GM12878 (cell line): ENCODE data around the gene BPIFB3. TPM values are rescaled to one million over a fixed set of nuclear protein-coding genes. Genes with fewer than 3 reads are reported as not detected.

Source experiments
- ATAC-seq: fragments of 200-7000 bp; cut with Tn5 transposase; 3 replicates; pipeline ENCODE4 v1.9.1; 2020; ENCODE audit warnings: mild to moderate bottlenecking, moderate library complexity
- BruUV-seq: library from RNA; stranded (reverse); fragments of 400-500 nt; replicated peaks from 2 replicates; lab custom pipeline; 2021; lab: Mats Ljungman, UMichigan
- CTCF ChIA-PET: fragments of 300-600 bp; sonication (Branson Sonifier 250); formaldehyde crosslinking; extraction: SDS; loops from one replicate; lab custom pipeline; 2021; ENCODE audit warnings: inconsistent platforms; lab: Yijun Ruan, JAX
- POLR2A ChIA-PET: fragments of 350-600 bp; formaldehyde crosslinking; extraction: SDS; loops from one replicate; lab custom pipeline; 2021; ENCODE audit warnings: inconsistent platforms; lab: Charles Lee
- RAD21 ChIA-PET: fragments of 300-600 bp; sonication (Branson Sonifier 250); formaldehyde crosslinking; loops from one replicate; lab custom pipeline; 2023; ENCODE audit warnings: antibody characterized with exemption; ENCODE audit not compliant: unreplicated experiment; lab: Charles Lee
- SMC1A ChIA-PET: fragments of 300-600 bp; sonication (Branson Sonifier 250); formaldehyde crosslinking; loops from one replicate; lab custom pipeline; 2023; ENCODE audit not compliant: unreplicated experiment, uncharacterized antibody; lab: Charles Lee
- DNase-seq: peaks from one replicate; pipeline ENCODE4 v3.0.0-alpha.2; 2011; ENCODE audit warnings: low read depth, low spot score
- FAIRE-seq: peaks from 3 replicates; lab custom pipeline; 2011; peaks lifted over from hg19 to GRCh38; lab: Jason Lieb, UNC
- H2AFZ ChIP-seq: 2 replicates; pipeline ENCODE4 v1.6.0; 2011; ENCODE audit warnings: low read depth, low read length, control low read depth; ENCODE audit not compliant: control insufficient read depth
- H3K27ac ChIP-seq: 2 replicates; pipeline ENCODE4 v1.5.1; 2011; ENCODE audit warnings: control low read depth; ENCODE audit not compliant: control insufficient read depth, insufficient read depth
- H3K27me3 ChIP-seq, 2 experiments: replicated peaks in 1 of 2; 2 replicates each; pipeline versions ENCODE4 v1.6.0 to v1.6.1; 2011; ENCODE audit warnings: low read length in 1 of 2; ENCODE audit not compliant: control insufficient read depth in 2 of 2, insufficient read depth in 2 of 2
- H3K36me3 ChIP-seq, 2 experiments: 2 replicates each; pipeline ENCODE4 v1.5.1; 2011; ENCODE audit warnings: low read length in 1 of 2; ENCODE audit not compliant: control insufficient read depth in 2 of 2, insufficient read depth in 2 of 2
- H3K4me1 ChIP-seq: 2 replicates; pipeline ENCODE4 v1.6.1; 2011; ENCODE audit warnings: mild to moderate bottlenecking, low read length, moderate library complexity, mixed read lengths; ENCODE audit not compliant: control insufficient read depth, insufficient read depth
- H3K4me2 ChIP-seq: 2 replicates; pipeline ENCODE4 v1.6.0; 2011; ENCODE audit warnings: control low read depth; ENCODE audit not compliant: control insufficient read depth, insufficient read depth
- H3K4me3 ChIP-seq: fragments of 200-600 bp; sonication (generic); 2 replicates; pipeline ENCODE4 v1.5.1; 2016
- H3K79me2 ChIP-seq: 2 replicates; pipeline ENCODE4 v1.6.0; 2011; ENCODE audit warnings: low read length; ENCODE audit not compliant: control insufficient read depth, insufficient read depth
- H3K9ac ChIP-seq: 2 replicates; pipeline ENCODE4 v1.8.0; 2011; ENCODE audit warnings: low read length, control low read depth, mixed read lengths; ENCODE audit not compliant: control insufficient read depth, insufficient read depth
- H3K9me3 ChIP-seq: replicated peaks from 3 replicates; pipeline ENCODE4 v1.5.1; 2011; ENCODE audit warnings: mild to moderate bottlenecking, low read length; ENCODE audit not compliant: control insufficient read depth, insufficient read depth
- H4K20me1 ChIP-seq: 2 replicates; pipeline ENCODE4 v1.6.0; 2011; ENCODE audit not compliant: control insufficient read depth, insufficient read depth
- CBX5 ChIP-seq: sonication (generic); IDR thresholded peaks from 2 replicates; pipeline ENCODE4 v1.6.1; 2016; ENCODE audit warnings: low read depth, moderate library complexity, mild to moderate bottlenecking, inconsistent platforms
- JUNB ChIP-seq: IDR thresholded peaks from 2 replicates; pipeline ENCODE4 v1.6.1; 2016; ENCODE audit warnings: antibody characterized with exemption, mild to moderate bottlenecking
- LARP7 ChIP-seq: fragments of 450-650 bp; IDR thresholded peaks from 2 replicates; pipeline ENCODE4 v1.6.1; 2017; ENCODE audit warnings: mild to moderate bottlenecking
- MTA3 ChIP-seq: IDR thresholded peaks from 2 replicates; pipeline ENCODE4 v1.6.1; 2012; ENCODE audit warnings: low read length, inconsistent platforms, borderline replicate concordance
- MXI1 ChIP-seq: fragments of 150-350 bp; IDR thresholded peaks from 2 replicates; pipeline ENCODE4 v1.6.1; 2011; ENCODE audit warnings: low read depth, mild to moderate bottlenecking, inconsistent platforms, low read length, improper control_type of control experiment
- MYB ChIP-seq: fragments of 150-350 bp; IDR thresholded peaks from 2 replicates; pipeline ENCODE4 v1.6.1; 2014; ENCODE audit warnings: mild to moderate bottlenecking, low read depth, low read length, borderline replicate concordance
- NFIC ChIP-seq: IDR thresholded peaks from 2 replicates; pipeline ENCODE4 v1.6.1; 2012; ENCODE audit warnings: low read depth, mild to moderate bottlenecking, inconsistent platforms, low read length, moderate library complexity
- POLR2A ChIP-seq: IDR thresholded peaks from 2 replicates; pipeline ENCODE4 v1.6.1; 2011; ENCODE audit warnings: low read depth, mild to moderate bottlenecking, low read length
- POLR2AphosphoS2 ChIP-seq: IDR thresholded peaks from 2 replicates; pipeline ENCODE4 v1.6.1; 2011; ENCODE audit warnings: low read depth, mild to moderate bottlenecking, low read length, improper control_type of control experiment, moderate library complexity
- RCOR1 ChIP-seq: conservative IDR thresholded peaks from 2 replicates; pipeline ENCODE4 v1.6.1; 2012; ENCODE audit warnings: low read depth, low read length, improper control_type of control experiment
- RFX5 ChIP-seq: IDR thresholded peaks from 2 replicates; pipeline ENCODE4 v1.6.1; 2011; ENCODE audit warnings: low read depth, low read length, improper control_type of control experiment
- ZBED1 ChIP-seq: IDR thresholded peaks from 2 replicates; pipeline ENCODE4 v1.6.1; 2016; ENCODE audit warnings: borderline replicate concordance
- ZBTB4 ChIP-seq: fragments of 450-650 bp; formaldehyde crosslinking; IDR thresholded peaks from 2 replicates; pipeline ENCODE4 v1.4.0; 2022; ENCODE audit warnings: mild to moderate bottlenecking, moderate library complexity
- ZZZ3 ChIP-seq: IDR thresholded peaks from 2 replicates; pipeline ENCODE4 v1.6.1; 2011; ENCODE audit warnings: low read depth; ENCODE audit not compliant: control insufficient read depth, insufficient read length
- WGBS: methylation state at CpG from one replicate; pipeline ENCODE4 v1.1.6; 2016; ENCODE audit warnings: low lambda C conversion rate; ENCODE audit not compliant: insufficient replicate concordance, insufficient coverage; ENCODE audit errors: missing lambda C conversion rate; 5-methylcytosine and 5-hydroxymethylcytosine counted together
- in situ Hi-C: fragments of 300-500 bp; cut with MboI; formaldehyde crosslinking; loops from 9 replicates; pipeline ENCODE4 v1.14.3; 2018; ENCODE audit warnings: mixed read lengths
- intact Hi-C: fragments of 100-400 bp; cut with micrococcal nuclease; formaldehyde crosslinking; loops from one replicate; pipeline ENCODE4 v1.14.2; 2022; ENCODE audit not compliant: unreplicated experiment
- polyA plus RNA-seq, 11 experiments: library from polyadenylated mRNA; depleted of rRNA in 4 of 11; unstranded in 6 of 11; stranded (reverse) in 5 of 11; fragments of >200 nt; fragmentation: Nextera tagmentation in 4 of 11; fragmentation: Illumina TruSeq in 1 of 11; extraction: Ambion mirVana in 4 of 11; extraction: Trizol in 1 of 11; gene quantifications; 1 replicate in 1 of 11; 2 replicates in 10 of 11; pipeline versions ENCODE4 v1.2.1 to v1.2.3, GENCODE V29; 2011 to 2016; ENCODE audit warnings: inconsistent platforms in 2 of 11, missing spikeins in 2 of 11, low read depth in 1 of 11
- total RNA-seq, 4 experiments: library from RNA; depleted of rRNA in 3 of 4; stranded (reverse); fragments of >200 nt in 3 of 4; fragmentation: Illumina TruSeq in 1 of 4; extraction: Trizol in 1 of 4; gene quantifications; 2 replicates each; pipeline versions ENCODE4 v1.2.1 to v1.2.3, GENCODE V29; 2013 to 2021
- TF ChIP-seq, protein P1 (sequence below): IDR thresholded peaks from 2 replicates; pipeline ENCODE4 v1.6.1; 2012; ENCODE audit warnings: low read length, inconsistent platforms

Gene BPIFB3
- total and polyA plus RNA-seq, 10 of the 15 experiments (the other 5 are each of a cell fraction or from before 2014, with no cell fraction given): not detected

GRCh38 chr20:33008336-33009213 lies 45.1 kb upstream of the BPIFB3 start:
- DNase-seq (no peak), ATAC-seq (no peak), FAIRE-seq (no peak)
- Histone ChIP-seq H3K79me2 (no peaks in the 10 kb centered on the region), H3K27ac (no peak overlapping the region), H3K9me3 (no peaks in the 10 kb centered on the region; the same call in 2 of the 3 replicates), H3K9ac (no peak overlapping the region), H3K4me2 (no peak overlapping the region), H2AFZ (no peak overlapping the region), H4K20me1 (no peaks in the 10 kb centered on the region), H3K27me3 (no peaks in the 10 kb centered on the region; a peak in 2 of 4 replicates)
- intact Hi-C loops (no loop called here), in situ Hi-C loops (no loop called here)
- RAD21 ChIA-PET: interaction anchor here (0.5 kb wide), 1 partner anchor 39 kb away, joined by 3 read pairs; no protein-coding TSS in a partner anchor
- no TSS peak for BruUV-seq
- SMC1A ChIA-PET: no interaction called here
- POLR2A ChIA-PET: no interaction called here
- 70% methylated on average over 23 of the region's 23 CpGs for WGBS
- CTCF ChIA-PET: no interaction called here
- TF ChIP-seq RCOR1: no peak
- TF ChIP-seq MYB: no peak
- TF ChIP-seq MXI1: no peak
- no peak for TF ChIP-seq MTA3
- TF ChIP-seq ZBED1: no peak
- TF ChIP-seq, protein P1, sequence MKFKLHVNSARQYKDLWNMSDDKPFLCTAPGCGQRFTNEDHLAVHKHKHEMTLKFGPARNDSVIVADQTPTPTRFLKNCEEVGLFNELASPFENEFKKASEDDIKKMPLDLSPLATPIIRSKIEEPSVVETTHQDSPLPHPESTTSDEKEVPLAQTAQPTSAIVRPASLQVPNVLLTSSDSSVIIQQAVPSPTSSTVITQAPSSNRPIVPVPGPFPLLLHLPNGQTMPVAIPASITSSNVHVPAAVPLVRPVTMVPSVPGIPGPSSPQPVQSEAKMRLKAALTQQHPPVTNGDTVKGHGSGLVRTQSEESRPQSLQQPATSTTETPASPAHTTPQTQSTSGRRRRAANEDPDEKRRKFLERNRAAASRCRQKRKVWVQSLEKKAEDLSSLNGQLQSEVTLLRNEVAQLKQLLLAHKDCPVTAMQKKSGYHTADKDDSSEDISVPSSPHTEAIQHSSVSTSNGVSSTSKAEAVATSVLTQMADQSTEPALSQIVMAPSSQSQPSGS: no peak
- no peak for TF ChIP-seq ZBTB4 (CRISPR knock-in tag)
- no peak for TF ChIP-seq CBX5
- TF ChIP-seq POLR2AphosphoS2: no peak
- TF ChIP-seq JUNB: no peak
- TF ChIP-seq ZZZ3: no peak
- no peak for TF ChIP-seq RFX5
- TF ChIP-seq POLR2A: no peak
- no peak for TF ChIP-seq NFIC
- TF ChIP-seq LARP7: no peak
- TF ChIP-seq, all 136 proteins: peak for 0
- Histone ChIP-seq H3K36me3 (no peaks in the 10 kb centered on the region), H3K4me3 (no peak overlapping the region), H3K4me1 (no peaks in the 10 kb centered on the region)
